SK-N-SH (cell line): ENCODE measurements around the gene APLP2. TPM values are rescaled to one million over a fixed set of nuclear protein-coding genes. Genes with fewer than 3 reads are reported as not detected.

Experiments
- CTCF ChIA-PET: fragments of 300-600, 350-600 bp; formaldehyde crosslinking; extraction: SDS; loops from one replicate; lab custom pipeline; 2021; lab: Yijun Ruan, JAX
- POLR2A ChIA-PET: fragments of 350-600 bp; sonication (Branson Sonifier 250); formaldehyde crosslinking; extraction: SDS; loops from one replicate; lab custom pipeline; 2020; ENCODE audit warnings: antibody characterized with exemption, inconsistent platforms; lab: Yijun Ruan, JAX
- DNase-seq: peaks from one replicate; pipeline ENCODE4 v3.0.0; 2012
- H2AFZ ChIP-seq: fragments of 200-600 bp; sonication (generic); 2 replicates; pipeline ENCODE4 v1.8.1; 2016; ENCODE audit warnings: antibody characterized with exemption, mild to moderate bottlenecking, low read depth
- H3F3A ChIP-seq: fragments of 200-600 bp; sonication (generic); replicated peaks from 2 replicates; pipeline ENCODE3; 2016; ENCODE audit warnings: antibody characterized with exemption, mild to moderate bottlenecking; ENCODE audit not compliant: insufficient read depth
- H3K27ac ChIP-seq, 2 experiments: fragments of 200-500 bp in 1 of 2; fragments of 200-600 bp in 1 of 2; sonication (Bioruptor generic) in 1 of 2; sonication (generic), shearing (Covaris generic) in 1 of 2; 2 replicates each; pipeline versions ENCODE4 v1.5.1 to v1.6.1; 2014 to 2016; ENCODE audit warnings: low read depth in 2 of 2, inconsistent platforms in 1 of 2, low read length in 1 of 2, mild to moderate bottlenecking in 1 of 2, mixed read lengths in 1 of 2
- H3K27me3 ChIP-seq: fragments of 200-600 bp; sonication (generic), shearing (Covaris generic); 2 replicates; pipeline ENCODE4 v1.6.1; 2016; ENCODE audit warnings: mixed run types; ENCODE audit not compliant: insufficient read depth
- H3K36me3 ChIP-seq, 2 experiments: fragments of 200-500 bp in 1 of 2; fragments of 200-600 bp in 1 of 2; sonication (Bioruptor generic) in 1 of 2; sonication (generic) in 1 of 2; replicated peaks in 1 of 2; 2 replicates each; pipeline versions ENCODE3 to v1.5.1; 2014 to 2016; ENCODE audit warnings: low read length in 1 of 2, mild to moderate bottlenecking in 1 of 2; ENCODE audit not compliant: insufficient read depth in 2 of 2, control insufficient read depth in 1 of 2
- H3K4me1 ChIP-seq, 2 experiments: fragments of 200-500 bp in 1 of 2; fragments of 200-600 bp in 1 of 2; sonication (Bioruptor generic) in 1 of 2; sonication (generic), shearing (Covaris generic) in 1 of 2; 2 replicates each; pipeline versions ENCODE4 v1.5.1 to v1.6.1; 2014 to 2016; ENCODE audit warnings: low read depth in 1 of 2, low read length in 1 of 2, mixed run types in 1 of 2; ENCODE audit not compliant: insufficient read depth in 2 of 2, control insufficient read depth in 1 of 2
- H3K4me2 ChIP-seq: fragments of 200-600 bp; sonication (generic), shearing (Covaris generic); 2 replicates; pipeline ENCODE4 v1.6.1; 2017; ENCODE audit warnings: mixed run types
- H3K4me3 ChIP-seq, 2 experiments: fragments of 200-500 bp in 1 of 2; fragments of 200-600 bp in 1 of 2; sonication (Bioruptor generic) in 1 of 2; sonication (generic), shearing (Covaris generic) in 1 of 2; 2 replicates each; pipeline versions ENCODE4 v1.5.1 to v1.8.1; 2014 to 2016; ENCODE audit warnings: low read depth in 2 of 2, inconsistent platforms in 1 of 2, low read length in 1 of 2, mild to moderate bottlenecking in 1 of 2, mixed read lengths in 1 of 2, moderate library complexity in 1 of 2
- H3K79me2 ChIP-seq: fragments of 200-600 bp; sonication (generic); 2 replicates; pipeline ENCODE4 v1.8.1; 2017; ENCODE audit warnings: mild to moderate bottlenecking; ENCODE audit not compliant: insufficient read depth
- H3K9ac ChIP-seq: fragments of 200-600 bp; sonication (generic); 2 replicates; pipeline ENCODE4 v1.6.1; 2017; ENCODE audit warnings: mixed run types
- H3K9me2 ChIP-seq: fragments of 200-600 bp; sonication (generic); 2 replicates; pipeline ENCODE4 v1.6.1; 2017; ENCODE audit warnings: mixed run types
- H3K9me3 ChIP-seq: fragments of 200-600 bp; sonication (generic); 2 replicates; pipeline ENCODE4 v1.6.1; 2017; ENCODE audit warnings: mixed run types, mild to moderate bottlenecking, moderate library complexity
- H4K20me1 ChIP-seq: fragments of 200-600 bp; sonication (generic); 2 replicates; pipeline ENCODE4 v1.6.1; 2017; ENCODE audit warnings: mild to moderate bottlenecking, mixed run types; ENCODE audit not compliant: insufficient read depth
- ELF1 ChIP-seq: IDR thresholded peaks from 2 replicates; pipeline ENCODE4 v1.4.0; 2012
- FOXJ3 ChIP-seq: sonication (generic); formaldehyde crosslinking; IDR thresholded peaks from 2 replicates; pipeline ENCODE4 v1.5.1; 2020; ENCODE audit warnings: mild to moderate bottlenecking, missing genetic modification reagents
- FOXM1 ChIP-seq: IDR thresholded peaks from 2 replicates; pipeline ENCODE4 v1.4.0; 2012; ENCODE audit warnings: low read depth, mild to moderate bottlenecking
- GABPA ChIP-seq: IDR thresholded peaks from 2 replicates; pipeline ENCODE4 v1.4.0; 2012; ENCODE audit warnings: low read depth, mild to moderate bottlenecking
- JUND ChIP-seq: IDR thresholded peaks from 2 replicates; pipeline ENCODE4 v1.4.0; 2012
- MAX ChIP-seq: IDR thresholded peaks from 2 replicates; pipeline ENCODE4 v1.4.0; 2012; ENCODE audit warnings: low read depth
- MXI1 ChIP-seq: IDR thresholded peaks from 2 replicates; pipeline ENCODE4 v1.6.1; 2012; ENCODE audit warnings: mild to moderate bottlenecking, low read depth, low read length, improper control_type of control experiment
- NRF1 ChIP-seq: IDR thresholded peaks from 2 replicates; pipeline ENCODE4 v1.6.1; 2012; ENCODE audit warnings: low read depth, mild to moderate bottlenecking, low read length
- RAD21 ChIP-seq: IDR thresholded peaks from 2 replicates; pipeline ENCODE4 v1.6.1; 2012; ENCODE audit warnings: mild to moderate bottlenecking, low read length
- RFX5 ChIP-seq: IDR thresholded peaks from 2 replicates; pipeline ENCODE4 v1.6.1; 2012; ENCODE audit warnings: mild to moderate bottlenecking, improper control_type of control experiment, low read length
- SIN3A ChIP-seq: IDR thresholded peaks from 2 replicates; pipeline ENCODE4 v1.6.1; 2012; ENCODE audit warnings: low read depth, mild to moderate bottlenecking, low read length, moderate library complexity, borderline replicate concordance
- SMC3 ChIP-seq: IDR thresholded peaks from 2 replicates; pipeline ENCODE4 v1.6.1; 2012; ENCODE audit warnings: low read depth, low read length, improper control_type of control experiment
- TCF12 ChIP-seq: IDR thresholded peaks from 2 replicates; pipeline ENCODE4 v1.4.0; 2012
- TEAD4 ChIP-seq: IDR thresholded peaks from 2 replicates; pipeline ENCODE4 v1.4.0; 2012; ENCODE audit warnings: mild to moderate bottlenecking, borderline replicate concordance; ENCODE audit not compliant: insufficient read depth
- USF2 ChIP-seq: fragments of 150-350 bp; IDR thresholded peaks from 2 replicates; pipeline ENCODE4 v1.6.1; 2017; ENCODE audit warnings: antibody characterized with exemption, low read length, low read depth, borderline replicate concordance
- YY1 ChIP-seq: IDR thresholded peaks from 2 replicates; pipeline ENCODE4 v1.4.0; 2012; ENCODE audit warnings: low read depth, mild to moderate bottlenecking
- WGBS: methylation state at CpG from one replicate; pipeline ENCODE4 v1.1.6; 2017; ENCODE audit warnings: low lambda C conversion rate; 5-methylcytosine and 5-hydroxymethylcytosine counted together
- polyA plus RNA-seq, 3 experiments: library from polyadenylated mRNA; depleted of rRNA; stranded (reverse); fragments of >200 nt; gene quantifications; 2 replicates each; pipeline ENCODE4 v1.2.3, GENCODE V29; 2012
- TF ChIP-seq, protein P1 (sequence below): fragments of 150-350 bp; IDR thresholded peaks from 2 replicates; pipeline ENCODE4 v1.6.1; 2016; ENCODE audit warnings: mild to moderate bottlenecking, low read depth, low read length
- TF ChIP-seq, protein P2 (sequence below): fragments of 200-600 bp; sonication (generic); IDR thresholded peaks from 2 replicates; pipeline ENCODE4 v1.6.1; 2017; ENCODE audit warnings: antibody characterized with exemption, mild to moderate bottlenecking, moderate library complexity

The APLP2 gene
- polyA plus RNA-seq, 1 of the 3 experiments (the other 2 are of a cell fraction), result 424 TPM

DNA sequence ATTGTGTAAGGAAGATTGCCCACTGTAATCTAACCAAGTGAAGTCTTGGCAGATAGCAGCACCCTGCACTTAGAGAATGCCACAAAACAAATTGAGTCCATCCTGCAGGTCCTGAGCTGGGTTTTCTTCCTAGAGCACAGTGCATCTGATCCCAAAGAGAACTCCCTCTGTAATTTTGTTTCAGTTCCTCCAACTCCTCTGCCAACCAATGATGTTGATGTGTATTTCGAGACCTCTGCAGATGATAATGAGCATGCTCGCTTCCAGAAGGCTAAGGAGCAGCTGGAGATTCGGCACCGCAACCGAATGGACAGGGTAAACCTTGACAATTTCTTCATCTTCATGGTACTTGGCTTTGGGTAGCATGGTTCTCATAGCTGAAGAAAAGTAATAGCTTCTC is 56.8 kb downstream of the APLP2 start:
- TF ChIP-seq YY1, result no peak
- no peak for TF ChIP-seq USF2
- no peak for TF ChIP-seq TEAD4
- TF ChIP-seq, protein P1, sequence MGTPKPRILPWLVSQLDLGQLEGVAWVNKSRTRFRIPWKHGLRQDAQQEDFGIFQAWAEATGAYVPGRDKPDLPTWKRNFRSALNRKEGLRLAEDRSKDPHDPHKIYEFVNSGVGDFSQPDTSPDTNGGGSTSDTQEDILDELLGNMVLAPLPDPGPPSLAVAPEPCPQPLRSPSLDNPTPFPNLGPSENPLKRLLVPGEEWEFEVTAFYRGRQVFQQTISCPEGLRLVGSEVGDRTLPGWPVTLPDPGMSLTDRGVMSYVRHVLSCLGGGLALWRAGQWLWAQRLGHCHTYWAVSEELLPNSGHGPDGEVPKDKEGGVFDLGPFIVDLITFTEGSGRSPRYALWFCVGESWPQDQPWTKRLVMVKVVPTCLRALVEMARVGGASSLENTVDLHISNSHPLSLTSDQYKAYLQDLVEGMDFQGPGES, result no peak
- TF ChIP-seq, protein P2, sequence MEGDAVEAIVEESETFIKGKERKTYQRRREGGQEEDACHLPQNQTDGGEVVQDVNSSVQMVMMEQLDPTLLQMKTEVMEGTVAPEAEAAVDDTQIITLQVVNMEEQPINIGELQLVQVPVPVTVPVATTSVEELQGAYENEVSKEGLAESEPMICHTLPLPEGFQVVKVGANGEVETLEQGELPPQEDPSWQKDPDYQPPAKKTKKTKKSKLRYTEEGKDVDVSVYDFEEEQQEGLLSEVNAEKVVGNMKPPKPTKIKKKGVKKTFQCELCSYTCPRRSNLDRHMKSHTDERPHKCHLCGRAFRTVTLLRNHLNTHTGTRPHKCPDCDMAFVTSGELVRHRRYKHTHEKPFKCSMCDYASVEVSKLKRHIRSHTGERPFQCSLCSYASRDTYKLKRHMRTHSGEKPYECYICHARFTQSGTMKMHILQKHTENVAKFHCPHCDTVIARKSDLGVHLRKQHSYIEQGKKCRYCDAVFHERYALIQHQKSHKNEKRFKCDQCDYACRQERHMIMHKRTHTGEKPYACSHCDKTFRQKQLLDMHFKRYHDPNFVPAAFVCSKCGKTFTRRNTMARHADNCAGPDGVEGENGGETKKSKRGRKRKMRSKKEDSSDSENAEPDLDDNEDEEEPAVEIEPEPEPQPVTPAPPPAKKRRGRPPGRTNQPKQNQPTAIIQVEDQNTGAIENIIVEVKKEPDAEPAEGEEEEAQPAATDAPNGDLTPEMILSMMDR, result no peak
- TF ChIP-seq MAX, result no peak
- no peak for TF ChIP-seq NRF1
- TF ChIP-seq MXI1, result no peak
- TF ChIP-seq SIN3A, result no peak
- no peak for TF ChIP-seq TCF12
- no peak for TF ChIP-seq ELF1
- TF ChIP-seq FOXM1, result no peak
- TF ChIP-seq GABPA, result no peak
- no peak for TF ChIP-seq RAD21
- no peak for TF ChIP-seq RFX5
- no peak for TF ChIP-seq JUND
- no peak for TF ChIP-seq SMC3
- TF ChIP-seq FOXJ3 (CRISPR knock-in tag), result no peak

More for the DNA sequence above, 56.8 kb downstream of the APLP2 start:
- H3K36me3 ChIP-seq, result peaks cover 82 to 92% of the 10 kb centered on the region in 2 experiments
- ChIA-PET CTCF (interaction anchor here (0.5 to 2.6 kb wide), 3 partner anchors 55 to 296 kb away, joined by 3 to 10 read pairs (median 3); no protein-coding TSS in a partner anchor), POLR2A (no interaction called here)
- H3K79me2 ChIP-seq, result peaks cover 32% of the 10 kb centered on the region
- H2AFZ ChIP-seq, result no peak overlapping the region
- H3K9me2 ChIP-seq, result no peaks in the 10 kb centered on the region
- no peak overlapping the region for H3K4me3 ChIP-seq
- H3K9me3 ChIP-seq, result no peaks in the 10 kb centered on the region
- H3F3A ChIP-seq, result peaks cover 18% of the 10 kb centered on the region
- H3K4me2 ChIP-seq, result no peak overlapping the region
- peaks cover 0 to 2% of the 10 kb centered on the region in 2 experiments; a peak in 1 of 4 replicates for H3K4me1 ChIP-seq
- 98% methylated on average over 5 of the region's 5 CpGs for WGBS
- no peak for DNase-seq
- no peaks in the 10 kb centered on the region for H3K27me3 ChIP-seq
- no peak overlapping the region for H3K9ac ChIP-seq
- peaks cover 50% of the 10 kb centered on the region for H4K20me1 ChIP-seq
- H3K27ac ChIP-seq, result no peak overlapping the region
